ENCODE data around the gene ENPP4. TPM values are rescaled to one million over a fixed set of nuclear protein-coding genes. Genes with fewer than 3 reads are reported as not detected.

The ENPP4 gene
- total RNA-seq, 1 donor: 2.2 TPM

- peak; percentile 33 for DNase-seq (ENCODE audit: low read depth)
- no peak overlapping the region for H3K4me3 ChIP-seq (ENCODE audit: low read depth, low read length)
- no peak for TF ChIP-seq CTCF (IDR thresholded peaks at IDR 0.05; ENCODE audit: insufficient read depth, low read depth, low read length)
Measured at GRCh38 chr6:46191961-46192360, 62.2 kb downstream of the ENPP4 start.

Other genes starting within 250 kb of the ENPP4 start
- gene CLIC5, start 114.1 kb upstream of the ENPP4 start, total RNA-seq: not detected in 2 replicates
- 0.32 and 0.43 TPM in 2 replicates for gene ENPP5, start 41.0 kb downstream of the ENPP4 start, total RNA-seq

Measured in fibroblast of villous mesenchyme (primary cell).